ENCODE data around the gene GPR143. TPM values are rescaled to one million over a fixed set of nuclear protein-coding genes. Genes with fewer than 3 reads are reported as not detected.

Gene GPR143
- total and polyA plus RNA-seq, 9 of the 15 experiments (the other 6 are each of a cell fraction or from before 2014, with no cell fraction given): not detected

DNA sequence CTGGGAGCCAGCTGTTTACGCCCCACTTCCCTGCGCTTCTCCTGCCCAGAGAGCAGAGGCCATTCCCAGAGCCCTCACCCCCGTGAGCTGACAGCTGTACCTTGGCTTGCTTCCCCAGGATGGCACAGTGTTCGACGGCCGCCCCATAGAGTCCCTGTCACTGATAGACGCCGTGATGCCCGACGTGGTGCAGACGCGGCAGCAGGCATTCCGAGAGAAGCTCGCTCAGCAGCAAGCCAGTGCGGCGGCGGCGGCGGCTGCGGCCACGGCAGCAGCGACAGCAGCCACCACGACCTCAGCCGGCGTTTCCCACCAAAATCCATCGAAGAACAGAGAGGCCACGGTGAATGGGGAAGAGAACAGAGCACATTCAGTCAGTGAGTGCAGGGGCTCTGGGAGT is 77.7 kb downstream of the GPR143 start:
- no peak overlapping the region for H3K4me3 ChIP-seq
- CTCF ChIA-PET (ENCODE audit: low intra/inter-chr PET ratio): no interaction called here
- ATAC-seq (no peak), DNase-seq (ENCODE audit: extremely low read depth in 1 of 4, low spot score in 3 of 4) (no peak), FAIRE-seq (no peak)
- H3K9me1 ChIP-seq (ENCODE audit: control insufficient read depth, insufficient read depth, low read length): no peaks in the 10 kb centered on the region
- peaks cover 42% of the 10 kb centered on the region; the same call in 2 of the 3 replicates for H3K36me3 ChIP-seq (ENCODE audit: control insufficient read depth, insufficient read depth, low read length)
- 0 out of 2 replicates have a peak, but pooled peaks cover under 1% of the 10 kb centered on the region for H4K20me1 ChIP-seq (replicated peaks; ENCODE audit: control insufficient read depth, insufficient read depth, low read length)
- BruUV-seq (replicated peaks): no TSS peak
- no peak overlapping the region for H3K9ac ChIP-seq (ENCODE audit: insufficient read depth in 1 of 2, low read depth in 2 of 2, low read length in 2 of 2)
- H3K27me3 ChIP-seq (ENCODE audit: control insufficient read depth in 2 of 2, insufficient read depth in 2 of 2, low read length in 2 of 2): no peaks in the 10 kb centered on the region
- H3K79me2 ChIP-seq (ENCODE audit: control insufficient read depth, insufficient read depth, low read length): no peaks in the 10 kb centered on the region
- 88% methylated on average over 5 of the region's 27 CpGs for WGBS (ENCODE audit: insufficient coverage, low coverage, missing lambda C conversion rate)
- H3K9me3 ChIP-seq (replicated peaks; ENCODE audit: control insufficient read depth, insufficient read depth, low read depth, low read length): no peaks in the 10 kb centered on the region
- POLR2A ChIA-PET: no interaction called here
- intact Hi-C loops (cut with micrococcal nuclease) (no loop called here), in situ Hi-C loops (cut with MboI) (no loop called here)
- no peaks in the 10 kb centered on the region for H3K4me1 ChIP-seq (replicated peaks in 1 of 2; ENCODE audit: control insufficient read depth in 2 of 2, insufficient read depth in 2 of 2, low read length in 2 of 2)
- TF ChIP-seq ZNF217 (CRISPR knock-in tag; IDR thresholded peaks at IDR 0.05): no peak
- no peak for TF ChIP-seq HDAC8 (tag; IDR thresholded peaks at IDR 0.05)
- no peak for TF ChIP-seq KLF16 (IDR thresholded peaks at IDR 0.05)
- no peak for TF ChIP-seq ZNF518B (CRISPR knock-in tag; IDR thresholded peaks at IDR 0.05)
- TF ChIP-seq POLR2G (IDR thresholded peaks at IDR 0.05; ENCODE audit: low read depth, low read length): 0 out of 2 replicates have a peak, but pooled peaks have one; percentile 29
- no peak for TF ChIP-seq NR2C1 (IDR thresholded peaks at IDR 0.05)
- TF ChIP-seq NR2C1 (tag; IDR thresholded peaks at IDR 0.05): no peak
- no peak for TF ChIP-seq POU5F1 (IDR thresholded peaks at IDR 0.05; ENCODE audit: borderline replicate concordance, low read depth, low read length, partially characterized antibody)
- no peak for TF ChIP-seq HMGN3 (IDR thresholded peaks at IDR 0.05; ENCODE audit: borderline replicate concordance, extremely low read depth, insufficient read length, low read depth, low read length)
- no peak overlapping the region for H2AFZ ChIP-seq (ENCODE audit: low read depth, low read length)
- no peak overlapping the region for H3K4me2 ChIP-seq (ENCODE audit: insufficient read depth, low read length)
- H3K27ac ChIP-seq (ENCODE audit: extremely low read depth, low read depth, low read length): no peak overlapping the region
